HL-60/S4 (cell line): Measurements from ENCODE around the gene TGFA.

Experiments used
- in situ Hi-C: fragments of 300-500 bp; cut with MboI; formaldehyde crosslinking; loops from 2 replicates; pipeline ENCODE4 v1.14.3; 2022; ENCODE audit warnings: low sequenced_read_pairs

The TGFA gene

DNA sequence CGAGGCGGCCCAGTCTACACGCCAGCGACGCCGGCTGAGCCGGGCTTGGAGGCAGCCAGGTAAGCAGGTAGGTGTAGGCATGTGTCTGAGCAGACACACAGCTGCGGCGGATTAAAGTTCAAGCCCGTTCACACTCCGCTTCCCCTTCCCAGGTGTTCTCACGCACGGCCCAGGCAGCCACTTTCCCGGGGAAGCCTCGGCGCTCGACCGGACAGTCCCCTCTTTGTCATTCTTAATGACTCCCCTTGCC lies 367 bp downstream of the TGFA start:
- in situ Hi-C loops, result no loop called here

- in situ Hi-C loops, result no loop called here
These were observed 909 bp downstream of the TGFA start for GRCh38 chr2:70552501-70553333.

GRCh38 chr2:70551167-70551566 lies 2.5 kb downstream of the TGFA start:
- in situ Hi-C loops, result no loop called here

- in situ Hi-C loops, result no loop called here
These were observed 3.7 kb downstream of the TGFA start for GRCh38 chr2:70549962-70550361.

- in situ Hi-C loops, result no loop called here
These were observed 4.4 kb downstream of the TGFA start for GRCh38 chr2:70549064-70549710.

DNA sequence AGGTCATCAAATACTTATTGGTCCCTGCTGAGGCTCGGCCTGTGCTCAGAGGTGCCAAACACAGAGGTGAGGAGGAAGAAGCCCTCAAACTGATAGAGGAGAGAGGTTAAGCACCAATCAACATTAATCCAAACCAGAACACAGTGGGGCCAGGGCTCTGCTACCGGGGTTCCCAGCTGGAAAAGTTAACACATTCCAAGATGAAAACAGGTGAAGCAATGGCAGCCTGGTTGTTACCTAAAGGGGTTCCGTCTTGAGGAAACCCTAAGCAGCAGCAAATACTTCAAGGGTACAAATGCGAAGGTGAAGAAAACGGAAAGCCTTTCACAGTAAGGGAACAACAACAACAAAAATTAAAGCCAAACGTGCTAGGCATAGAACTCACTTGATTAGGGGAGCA lies 5.4 kb downstream of the TGFA start:
- in situ Hi-C loops, result no loop called here

- in situ Hi-C loops, result no loop called here
These were observed 6.7 kb downstream of the TGFA start for GRCh38 chr2:70546885-70547284.

GRCh38 chr2:70546376-70546775 lies 7.2 kb downstream of the TGFA start:
- in situ Hi-C loops, result no loop called here

DNA sequence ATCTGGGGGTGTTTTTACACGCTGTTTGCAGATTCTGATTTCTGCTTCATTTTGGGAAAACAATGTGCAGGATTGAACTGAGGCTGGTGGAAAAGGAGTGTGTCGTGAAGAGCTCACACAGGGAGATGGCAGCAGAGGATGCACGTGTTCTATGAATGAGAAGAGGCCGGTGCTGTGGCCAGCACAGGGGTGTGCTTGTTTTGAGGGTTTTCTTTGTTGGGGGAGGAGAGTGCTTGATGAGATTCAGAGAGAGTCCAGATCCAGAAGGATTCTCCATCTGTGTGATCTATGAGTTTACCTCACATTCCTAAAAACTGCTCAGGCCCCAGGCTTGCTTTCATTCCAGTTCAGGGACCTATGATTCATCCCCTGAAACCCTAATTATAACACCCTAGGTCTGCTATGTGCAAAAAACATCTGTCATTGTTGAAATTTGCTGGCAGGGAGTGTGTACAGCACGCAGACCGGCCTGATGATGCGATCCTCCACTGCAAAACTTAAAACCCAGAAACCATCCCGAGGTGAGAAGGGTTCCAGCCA lies 12.1 kb downstream of the TGFA start:
- in situ Hi-C loops, result no loop called here

- in situ Hi-C loops, result no loop called here
These were observed 15.8 kb downstream of the TGFA start for GRCh38 chr2:70537840-70538239.

GRCh38 chr2:70536517-70537055 lies 17.0 kb downstream of the TGFA start:
- in situ Hi-C loops, result no loop called here

GRCh38 chr2:70535573-70535972 lies 18.1 kb downstream of the TGFA start:
- in situ Hi-C loops, result no loop called here

GRCh38 chr2:70534183-70534836 lies 19.3 kb downstream of the TGFA start:
- in situ Hi-C loops, result no loop called here

- in situ Hi-C loops, result no loop called here
These were observed 21.2 kb downstream of the TGFA start for GRCh38 chr2:70532244-70532935.

- in situ Hi-C loops, result no loop called here
These were observed 22.1 kb downstream of the TGFA start for GRCh38 chr2:70531419-70532086.

DNA sequence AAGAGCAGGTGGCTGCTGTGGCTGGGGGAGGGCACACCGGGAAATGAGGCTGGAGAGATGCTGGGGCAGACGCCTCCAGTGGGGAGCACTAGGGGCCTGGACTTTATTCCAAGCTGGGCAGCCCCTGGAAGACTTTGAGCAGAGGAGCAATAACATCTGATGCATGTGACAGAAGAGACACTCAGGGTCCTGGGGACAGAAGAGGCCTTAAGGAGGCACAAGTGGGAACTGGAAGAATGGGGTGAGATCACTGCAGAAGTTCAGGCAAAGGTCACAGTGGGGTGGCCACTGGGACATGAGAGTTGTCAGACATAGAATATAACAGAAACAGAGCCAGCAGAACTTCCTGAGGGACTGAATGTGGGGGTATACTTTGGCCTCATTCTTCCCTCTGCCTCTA lies 24.0 kb downstream of the TGFA start:
- in situ Hi-C loops, result no loop called here

GRCh38 chr2:70528929-70529328 lies 24.7 kb downstream of the TGFA start:
- in situ Hi-C loops, result no loop called here

DNA sequence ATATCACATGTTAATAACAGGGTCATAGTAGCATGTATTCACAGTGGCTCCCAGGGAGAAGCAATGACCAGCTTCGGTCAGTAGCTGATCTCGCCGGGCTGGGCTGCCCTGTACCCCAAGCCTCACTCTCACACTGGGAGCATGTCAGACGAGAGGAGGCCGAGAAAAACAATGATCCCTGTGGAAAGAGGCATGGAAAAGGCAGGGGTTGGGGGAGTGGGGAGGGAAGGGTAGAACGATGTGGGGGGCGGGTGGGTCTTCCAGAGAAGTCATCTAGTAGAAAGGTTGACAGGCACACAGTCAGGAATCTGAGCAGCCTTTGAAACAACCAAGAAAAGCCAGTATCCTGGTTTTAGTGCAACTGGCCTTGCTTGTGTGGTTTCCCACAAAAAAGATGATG lies 25.4 kb downstream of the TGFA start:
- in situ Hi-C loops, result no loop called here

GRCh38 chr2:70527447-70528080 lies 26.1 kb downstream of the TGFA start:
- in situ Hi-C loops, result no loop called here

DNA sequence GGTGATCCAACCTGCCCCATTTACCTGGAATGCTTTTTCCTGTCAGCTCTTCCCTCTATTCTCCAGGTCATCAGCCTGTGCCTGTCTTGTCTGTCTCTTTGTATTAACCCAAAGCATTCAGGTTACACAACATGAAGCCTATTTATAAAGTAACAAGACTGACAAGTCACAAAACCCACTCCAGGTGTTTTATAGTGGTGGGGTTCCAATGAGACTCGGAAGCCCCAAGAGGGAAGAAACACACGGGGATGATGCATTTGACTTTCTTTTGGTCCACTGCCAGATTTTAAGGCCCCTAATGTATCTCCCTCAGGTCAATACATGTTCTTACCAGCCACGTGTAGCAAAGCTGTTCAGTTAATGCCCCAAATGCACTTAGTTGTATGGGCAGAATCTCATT lies 27.5 kb downstream of the TGFA start:
- in situ Hi-C loops, result no loop called here
